Measurements from ENCODE around the gene PDPK1. TPM values are rescaled to one million over a fixed set of nuclear protein-coding genes. Genes with fewer than 3 reads are reported as not detected.

PDPK1 gene
- total RNA-seq, 4 donors from 2014 or later = 23.6 to 37.4 (median 34.2) TPM

Small RNA genes within 50 kb of the gene (small RNA-seq; reads per million reads assigned to genes)
- gene AC093525.1 (not detected), gene MIR3178 (not detected)

Other genes with a start within 250 kb of the PDPK1 start
- gene ABCA3, start 197.3 kb upstream of the PDPK1 start, total RNA-seq = 10 to 100 TPM in 2 of 4 donors, 1 to 10 TPM in 2; 7.0 to 24.9 (median 9.5) TPM
- gene CCNF, start 108.6 kb upstream of the PDPK1 start, total RNA-seq = 1 to 10 TPM; 1.8 to 5.1 (median 2.0) TPM
- 1 to 10 TPM in 1 of 4 donors, under 1 TPM in 2, not detected in 1; 0.44 to 1.7 (median 0.51) TPM for gene TEDC2, start 77.9 kb upstream of the PDPK1 start, total RNA-seq
- gene NTN3, start 66.7 kb upstream of the PDPK1 start, total RNA-seq = not detected
- 10 to 100 TPM in 1 of 4 donors, 1 to 10 TPM in 3; 7.0 to 30.1 (median 8.1) TPM for gene TBC1D24, start 62.9 kb upstream of the PDPK1 start, total RNA-seq
- gene ATP6V0C, start 24.1 kb upstream of the PDPK1 start, total RNA-seq = 10 to 100 TPM; 26.4 to 98.9 (median 81.8) TPM
- gene AMDHD2, start 17.6 kb upstream of the PDPK1 start, total RNA-seq = 10 to 100 TPM; 19.4 to 60.5 (median 42.9) TPM
- not detected for gene CEMP1, start 6.6 kb upstream of the PDPK1 start, total RNA-seq
- 10 to 100 TPM; 13.7 to 22.7 (median 21.2) TPM for gene KCTD5, start 144.5 kb downstream of the PDPK1 start, total RNA-seq
- gene PRSS27, start 182.2 kb downstream of the PDPK1 start, total RNA-seq = 1 to 10 TPM in 3 of 4 donors, under 1 TPM in 1; 0.82 to 3.0 (median 1.4) TPM
- gene SRRM2, start 214.6 kb downstream of the PDPK1 start, total RNA-seq = 100 to 1,000 TPM; 245 to 552 (median 404) TPM
- 100 to 1,000 TPM; 264 to 371 (median 280) TPM for gene ELOB, start 239.3 kb downstream of the PDPK1 start, total RNA-seq
- gene PRSS33, start 249.5 kb downstream of the PDPK1 start, total RNA-seq = not detected

Measured in subcutaneous adipose tissue (tissue), 4 donors.